ENCODE data around the gene NR2C1.

DNA sequence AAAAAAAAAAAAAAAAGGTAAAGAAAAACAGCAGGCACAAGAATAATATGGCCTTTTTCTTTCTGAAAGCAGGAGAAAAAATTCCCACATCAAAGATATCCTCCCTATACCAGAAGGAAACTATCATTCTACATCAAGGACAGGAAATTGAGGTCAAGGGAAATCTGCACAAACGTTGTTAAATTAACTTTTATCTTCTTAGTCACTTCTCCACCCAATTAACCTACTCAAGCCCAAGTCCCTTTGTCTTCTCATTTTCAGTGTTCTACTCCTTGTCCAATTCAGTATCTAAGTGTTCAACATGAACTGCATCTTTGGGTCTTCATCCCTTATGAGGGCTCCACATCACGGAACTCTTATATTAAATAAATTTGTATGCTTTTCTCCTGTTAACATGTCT is 85.6 kb downstream of the NR2C1 start:
- TF ChIP-seq POLR2A (IDR thresholded peaks at IDR 0.05; ENCODE audit: low read length), result no peak
- no peak for TF ChIP-seq GATA1 (IDR thresholded peaks at IDR 0.05; ENCODE audit: low read depth, low read length)
